ENCODE data around the gene MTA1. TPM values are rescaled to one million over a fixed set of nuclear protein-coding genes. Genes with fewer than 3 reads are reported as not detected.

The MTA1 gene
- total and polyA plus RNA-seq, 10 of the 15 experiments (the other 5 are each of a cell fraction or from before 2014, with no cell fraction given): 0.14 to 162 (median 30.6) TPM

DNA sequence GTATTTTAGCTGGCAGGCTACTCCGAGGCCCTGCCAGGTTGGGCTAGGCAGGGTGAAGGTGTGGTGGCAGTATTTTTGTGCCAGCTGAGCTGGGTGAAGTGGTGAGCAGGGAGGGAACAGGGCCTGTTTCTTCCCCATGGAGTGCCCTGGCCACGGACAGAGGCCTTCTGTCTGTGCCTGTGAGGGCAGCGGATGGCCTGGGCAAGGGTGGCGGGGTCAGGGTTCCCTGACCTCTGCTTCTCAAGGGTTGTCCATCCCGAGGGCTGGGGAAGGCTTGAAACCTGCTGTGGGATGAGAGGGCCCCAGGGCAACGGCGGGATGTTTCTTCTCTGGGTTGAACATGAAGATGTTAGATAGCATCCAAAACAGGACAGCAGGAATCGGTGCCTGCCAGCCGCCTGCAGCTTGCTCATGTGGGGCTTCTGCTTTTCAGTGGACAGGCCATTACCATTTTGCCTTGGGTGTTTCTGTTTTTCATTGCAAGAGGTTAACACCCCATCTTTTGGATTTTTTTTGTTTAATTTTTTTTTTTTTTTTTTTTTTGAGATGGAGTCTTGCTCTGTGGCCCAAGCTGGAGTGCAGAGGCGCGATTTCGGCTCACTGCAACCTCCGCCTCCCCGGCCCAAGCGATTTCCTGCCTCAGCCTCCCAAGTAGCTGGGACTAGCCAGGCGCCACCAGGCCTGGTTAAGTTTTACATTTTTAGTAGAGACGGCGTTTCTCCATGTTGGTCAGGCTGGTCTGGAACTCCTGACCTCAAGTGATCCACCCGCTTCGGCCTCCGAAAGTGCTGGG, 3.3 kb downstream of the MTA1 start:
- Histone ChIP-seq H3K9ac (ENCODE audit: control insufficient read depth, insufficient read depth, low read length) (no peak overlapping the region), H3K27ac (ENCODE audit: control insufficient read depth, insufficient read depth) (no peak overlapping the region), H3K36me3 (ENCODE audit: control insufficient read depth in 2 of 2, insufficient read depth in 2 of 2, low read length in 1 of 2) (peaks cover 4 to 6% of the 10 kb centered on the region in 2 experiments; a peak in 3 of 4 replicates), H3K4me3 (no peak overlapping the region), H3K9me3 (replicated peaks; ENCODE audit: control insufficient read depth, insufficient read depth, low read length) (no peaks in the 10 kb centered on the region; the same call in 2 of the 3 replicates), H3K4me1 (ENCODE audit: control insufficient read depth, insufficient read depth, low read length) (peaks cover 15% of the 10 kb centered on the region), H3K79me2 (ENCODE audit: control insufficient read depth, insufficient read depth, low read length) (peaks cover 53% of the 10 kb centered on the region), H3K4me2 (ENCODE audit: control insufficient read depth, insufficient read depth) (peak overlapping the region; percentile 43), H2AFZ (ENCODE audit: control insufficient read depth, low read depth, low read length) (no peak overlapping the region), H4K20me1 (ENCODE audit: control insufficient read depth, insufficient read depth) (no peaks in the 10 kb centered on the region; the same call in 1 of the 2 replicates), H3K27me3 (replicated peaks in 1 of 2; ENCODE audit: control insufficient read depth in 2 of 2, insufficient read depth in 2 of 2, low read length in 1 of 2) (no peaks in the 10 kb centered on the region)
- no TSS peak for BruUV-seq (replicated peaks)
- in situ Hi-C loops (cut with MboI): no loop called here
- ChIA-PET CTCF (interaction anchor here (1.5 kb wide), 1 partner anchor 58 kb away, joined by 5 read pairs; no protein-coding TSS in a partner anchor), RAD21 (ENCODE audit: unreplicated experiment) (no interaction called here), SMC1A (ENCODE audit: uncharacterized antibody, unreplicated experiment) (no interaction called here), POLR2A (interaction anchor here (0.7 to 1.3 kb wide), 2 partner anchors 20 to 67 kb away, joined by 3 to 4 read pairs; no protein-coding TSS in a partner anchor)
- 92% methylated on average over 15 of the region's 21 CpGs for WGBS (ENCODE audit: insufficient coverage, insufficient replicate concordance, low lambda C conversion rate, missing lambda C conversion rate)
- no peak for TF ChIP-seq ASH2L (IDR thresholded peaks at IDR 0.05; ENCODE audit: borderline replicate concordance, low read depth)
- no peak for TF ChIP-seq MTA2 (IDR thresholded peaks at IDR 0.05; ENCODE audit: low read depth)
- no peak for TF ChIP-seq SP1 (IDR thresholded peaks at IDR 0.05; ENCODE audit: low read depth, low read length)
- TF ChIP-seq EED (IDR thresholded peaks at IDR 0.05; ENCODE audit: low read depth): no peak
- TF ChIP-seq, protein P1, sequence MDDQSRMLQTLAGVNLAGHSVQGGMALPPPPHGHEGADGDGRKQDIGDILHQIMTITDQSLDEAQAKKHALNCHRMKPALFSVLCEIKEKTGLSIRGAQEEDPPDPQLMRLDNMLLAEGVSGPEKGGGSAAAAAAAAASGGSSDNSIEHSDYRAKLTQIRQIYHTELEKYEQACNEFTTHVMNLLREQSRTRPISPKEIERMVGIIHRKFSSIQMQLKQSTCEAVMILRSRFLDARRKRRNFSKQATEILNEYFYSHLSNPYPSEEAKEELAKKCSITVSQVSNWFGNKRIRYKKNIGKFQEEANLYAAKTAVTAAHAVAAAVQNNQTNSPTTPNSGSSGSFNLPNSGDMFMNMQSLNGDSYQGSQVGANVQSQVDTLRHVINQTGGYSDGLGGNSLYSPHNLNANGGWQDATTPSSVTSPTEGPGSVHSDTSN (IDR thresholded peaks at IDR 0.05; ENCODE audit: insufficient replicate concordance, low read depth, low read length): no peak
- no peak for TF ChIP-seq KDM1A (IDR thresholded peaks at IDR 0.05; ENCODE audit: borderline replicate concordance)
- TF ChIP-seq CREB1 (IDR thresholded peaks at IDR 0.05; ENCODE audit: low read depth): no peak
- TF ChIP-seq POLR2AphosphoS5 (IDR thresholded peaks at IDR 0.05; ENCODE audit: low read length): no peak
- no peak for TF ChIP-seq FOXM1 (IDR thresholded peaks at IDR 0.05; ENCODE audit: low read depth, low read length)
- FAIRE-seq (no peak), ATAC-seq (no peak), DNase-seq (ENCODE audit: low read depth, low spot score) (no peak)
- intact Hi-C loops (cut with micrococcal nuclease; ENCODE audit: unreplicated experiment): no loop called here
